ENCODE measurements around the gene SPATS2L.

SPATS2L gene

GRCh38 chr2:200426754-200427153, 120.3 kb downstream of the SPATS2L start:
- peaks cover 0 to 3% (median 0%) of the 10 kb centered on the region in 4 donors for H3K4me1 ChIP-seq
- peaks cover 3 to 40% (median 13%) of the 10 kb centered on the region in 3 donors for H3K36me3 ChIP-seq
- intact Hi-C loops (cut with DNase I; ENCODE audit: low total_unique reads), result no loop called here
- H3K4me3 ChIP-seq, result no peak overlapping the region
- H3K9me3 ChIP-seq, result no peaks in the 10 kb centered on the region
- no peak overlapping the region for H3K27ac ChIP-seq
- H3K27me3 ChIP-seq, result no peaks in the 10 kb centered on the region
- TF ChIP-seq, protein P1, sequence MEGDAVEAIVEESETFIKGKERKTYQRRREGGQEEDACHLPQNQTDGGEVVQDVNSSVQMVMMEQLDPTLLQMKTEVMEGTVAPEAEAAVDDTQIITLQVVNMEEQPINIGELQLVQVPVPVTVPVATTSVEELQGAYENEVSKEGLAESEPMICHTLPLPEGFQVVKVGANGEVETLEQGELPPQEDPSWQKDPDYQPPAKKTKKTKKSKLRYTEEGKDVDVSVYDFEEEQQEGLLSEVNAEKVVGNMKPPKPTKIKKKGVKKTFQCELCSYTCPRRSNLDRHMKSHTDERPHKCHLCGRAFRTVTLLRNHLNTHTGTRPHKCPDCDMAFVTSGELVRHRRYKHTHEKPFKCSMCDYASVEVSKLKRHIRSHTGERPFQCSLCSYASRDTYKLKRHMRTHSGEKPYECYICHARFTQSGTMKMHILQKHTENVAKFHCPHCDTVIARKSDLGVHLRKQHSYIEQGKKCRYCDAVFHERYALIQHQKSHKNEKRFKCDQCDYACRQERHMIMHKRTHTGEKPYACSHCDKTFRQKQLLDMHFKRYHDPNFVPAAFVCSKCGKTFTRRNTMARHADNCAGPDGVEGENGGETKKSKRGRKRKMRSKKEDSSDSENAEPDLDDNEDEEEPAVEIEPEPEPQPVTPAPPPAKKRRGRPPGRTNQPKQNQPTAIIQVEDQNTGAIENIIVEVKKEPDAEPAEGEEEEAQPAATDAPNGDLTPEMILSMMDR (IDR thresholded peaks at IDR 0.05), result no peak
- no peak for DNase-seq

- no peaks in the 10 kb centered on the region for H3K9me3 ChIP-seq
- no peak for DNase-seq
- TF ChIP-seq, protein P1 (IDR thresholded peaks at IDR 0.05), result no peak
- no peaks in the 10 kb centered on the region for H3K27me3 ChIP-seq
- no peak overlapping the region for H3K4me3 ChIP-seq
- H3K36me3 ChIP-seq, result peaks cover 0 to 21% (median 0%) of the 10 kb centered on the region in 3 donors
- no peak overlapping the region for H3K27ac ChIP-seq
- peaks cover 0 to 3% (median 0%) of the 10 kb centered on the region in 4 donors for H3K4me1 ChIP-seq
- intact Hi-C loops (cut with DNase I; ENCODE audit: low total_unique reads), result no loop called here
Observed at GRCh38 chr2:200428961-200429665, 122.6 kb downstream of the SPATS2L start.

DNA sequence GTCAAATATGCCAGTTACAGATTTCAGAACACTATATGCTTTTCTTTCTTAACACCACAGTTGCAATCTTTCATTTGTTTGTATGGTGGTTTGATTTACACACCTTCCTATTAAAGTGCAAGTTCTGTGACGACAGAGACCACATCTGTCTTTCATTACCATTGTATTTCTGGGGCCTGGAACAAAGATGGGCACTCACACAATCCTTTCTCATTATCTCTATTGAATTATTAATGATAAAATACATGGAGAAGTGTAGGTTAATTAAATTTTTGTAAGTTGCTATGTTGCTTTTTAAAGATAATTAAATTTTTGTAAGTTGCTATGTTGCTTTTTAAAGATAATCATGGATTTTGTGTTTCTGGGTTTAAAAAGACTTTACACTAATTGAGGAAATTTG, 123.5 kb downstream of the SPATS2L start:
- Histone ChIP-seq H3K4me3 (no peak overlapping the region), H3K9me3 (no peaks in the 10 kb centered on the region), H3K36me3 (peaks cover 0 to 13% (median 0%) of the 10 kb centered on the region in 3 donors), H3K27ac (no peak overlapping the region), H3K4me1 (peaks cover 0 to 3% (median 0%) of the 10 kb centered on the region in 4 donors), H3K27me3 (no peaks in the 10 kb centered on the region)
- TF ChIP-seq, protein P1 (IDR thresholded peaks at IDR 0.05), result no peak
- intact Hi-C loops (cut with DNase I; ENCODE audit: low total_unique reads), result no loop called here
- no peak for DNase-seq

GRCh38 chr2:200431996-200432705, 125.7 kb downstream of the SPATS2L start:
- no peak for DNase-seq
- peaks cover 0 to 8% (median 7%) of the 10 kb centered on the region in 3 donors for H3K36me3 ChIP-seq
- H3K27me3 ChIP-seq, result no peaks in the 10 kb centered on the region
- H3K9me3 ChIP-seq, result no peaks in the 10 kb centered on the region
- H3K27ac ChIP-seq, result no peak overlapping the region
- no peak overlapping the region for H3K4me3 ChIP-seq
- TF ChIP-seq, protein P1 (IDR thresholded peaks at IDR 0.05), result no peak
- H3K4me1 ChIP-seq, result no peaks in the 10 kb centered on the region
- intact Hi-C loops (cut with DNase I; ENCODE audit: low total_unique reads), result no loop called here

DNA sequence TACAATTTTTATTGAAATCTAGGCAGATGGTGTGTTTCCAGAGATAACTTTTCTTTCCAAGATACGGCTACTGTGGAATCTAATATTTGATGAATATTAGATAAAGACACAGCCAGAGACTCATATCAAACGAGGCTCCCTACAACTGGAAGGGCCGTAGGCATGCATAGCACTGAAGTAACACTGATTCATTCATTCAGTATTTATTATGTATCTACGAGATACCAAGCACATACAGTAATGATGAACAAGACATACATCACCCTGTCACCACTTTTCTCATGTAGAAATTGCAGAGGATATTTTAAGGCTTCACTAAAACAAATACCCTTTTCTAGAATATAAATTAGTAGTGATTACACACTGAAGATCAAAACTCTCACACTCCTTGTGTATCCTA, 128.9 kb downstream of the SPATS2L start:
- Histone ChIP-seq H3K9me3 (no peaks in the 10 kb centered on the region), H3K27ac (no peak overlapping the region), H3K4me1 (no peaks in the 10 kb centered on the region), H3K36me3 (peaks cover 0 to 13% (median 7%) of the 10 kb centered on the region in 3 donors), H3K4me3 (no peak overlapping the region), H3K27me3 (no peaks in the 10 kb centered on the region)
- intact Hi-C loops (cut with DNase I; ENCODE audit: low total_unique reads), result no loop called here
- no peak for DNase-seq
- TF ChIP-seq, protein P1 (IDR thresholded peaks at IDR 0.05), result no peak

Measured in tibial artery (tissue), 4 donors.